Loucy (cell line): ENCODE measurements around the gene IGFBP1.

Experiments
- EZH2phosphoT487 ChIP-seq: fragments of 200-600 bp; IDR thresholded peaks from 2 replicates; pipeline ENCODE4 v1.6.1; 2018; ENCODE audit warnings: antibody characterized with exemption, mild to moderate bottlenecking, moderate library complexity, borderline replicate concordance
- TF ChIP-seq, protein P1 (sequence below): fragments of 200-600 bp; sonication (generic); conservative IDR thresholded peaks from 2 replicates; pipeline ENCODE4 v1.5.1; 2014; ENCODE audit warnings: mild to moderate bottlenecking, antibody characterized with exemption, low read length

DNA sequence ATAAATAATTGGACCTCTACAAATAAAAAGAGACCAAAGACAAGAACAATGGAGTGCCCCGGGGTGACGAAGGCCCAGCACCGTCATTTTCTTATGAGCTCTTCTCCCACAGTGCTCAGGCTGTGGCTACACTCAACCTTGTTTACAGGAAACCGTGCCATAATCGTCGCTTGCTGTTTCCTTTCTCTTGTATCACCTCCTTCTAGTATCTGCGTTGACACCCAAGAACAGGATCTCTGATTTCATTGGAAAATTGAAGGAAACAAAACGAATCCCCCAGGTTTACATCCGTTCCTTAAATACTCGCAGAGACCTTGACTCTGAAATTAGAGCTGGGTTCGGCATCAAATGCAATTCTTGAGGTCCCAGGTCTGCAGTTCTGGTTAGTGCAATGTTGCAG lies 34.5 kb downstream of the IGFBP1 start:
- TF ChIP-seq, protein P1, sequence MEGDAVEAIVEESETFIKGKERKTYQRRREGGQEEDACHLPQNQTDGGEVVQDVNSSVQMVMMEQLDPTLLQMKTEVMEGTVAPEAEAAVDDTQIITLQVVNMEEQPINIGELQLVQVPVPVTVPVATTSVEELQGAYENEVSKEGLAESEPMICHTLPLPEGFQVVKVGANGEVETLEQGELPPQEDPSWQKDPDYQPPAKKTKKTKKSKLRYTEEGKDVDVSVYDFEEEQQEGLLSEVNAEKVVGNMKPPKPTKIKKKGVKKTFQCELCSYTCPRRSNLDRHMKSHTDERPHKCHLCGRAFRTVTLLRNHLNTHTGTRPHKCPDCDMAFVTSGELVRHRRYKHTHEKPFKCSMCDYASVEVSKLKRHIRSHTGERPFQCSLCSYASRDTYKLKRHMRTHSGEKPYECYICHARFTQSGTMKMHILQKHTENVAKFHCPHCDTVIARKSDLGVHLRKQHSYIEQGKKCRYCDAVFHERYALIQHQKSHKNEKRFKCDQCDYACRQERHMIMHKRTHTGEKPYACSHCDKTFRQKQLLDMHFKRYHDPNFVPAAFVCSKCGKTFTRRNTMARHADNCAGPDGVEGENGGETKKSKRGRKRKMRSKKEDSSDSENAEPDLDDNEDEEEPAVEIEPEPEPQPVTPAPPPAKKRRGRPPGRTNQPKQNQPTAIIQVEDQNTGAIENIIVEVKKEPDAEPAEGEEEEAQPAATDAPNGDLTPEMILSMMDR, result no peak
- TF ChIP-seq EZH2phosphoT487, result no peak
